Ovary (tissue), 9 donors: ENCODE results near the gene MED22. TPM values are rescaled to one million over a fixed set of nuclear protein-coding genes. Genes with fewer than 3 reads are reported as not detected.

ENCODE experiments used
- DNase-seq, 5 donors: peaks; one replicate each; pipeline ENCODE4 v3.0.0-alpha.2; 2019 to 2020
- H3K27ac ChIP-seq, 2 donors: fragments of 200-600 bp; one replicate each; pipeline versions ENCODE4 v1.5.1 to v1.8.0; 2019 to 2022
- H3K27me3 ChIP-seq: fragments of 200-600 bp; one replicate; pipeline ENCODE4 v1.8.0; 2022
- H3K36me3 ChIP-seq: fragments of 200-600 bp; sonication (generic); one replicate; pipeline ENCODE4 v1.5.1; 2019
- H3K4me1 ChIP-seq: one replicate; pipeline ENCODE4 v1.8.1; 2013; ENCODE audit warnings: mild to moderate bottlenecking, moderate library complexity; ENCODE audit not compliant: insufficient read depth
- H3K4me3 ChIP-seq: fragments of 200-600 bp; sonication (generic); one replicate; pipeline ENCODE4 v1.5.1; 2017
- H3K9me3 ChIP-seq, 2 donors: fragments of 200-600 bp in 1 of 2; sonication (generic) in 1 of 2; one replicate each; pipeline versions ENCODE4 v1.5.1 to v1.8.1; 2013 to 2019; ENCODE audit warnings: mild to moderate bottlenecking in 1 of 2, moderate library complexity in 1 of 2
- CTCF ChIP-seq, 3 donors: fragments of 450-650 bp in 2 of 3; fragments of 200-600 bp in 1 of 3; IDR thresholded peaks; one replicate each; pipeline versions ENCODE4 v1.5.1 to v1.8.0; 2016 to 2022; ENCODE audit warnings: antibody characterized with exemption in 3 of 3, mild to moderate bottlenecking in 1 of 3
- EP300 ChIP-seq: sonication (generic); formaldehyde crosslinking; IDR thresholded peaks from one replicate; pipeline ENCODE4 v1.6.1; 2017; ENCODE audit warnings: antibody characterized with exemption
- POLR2A ChIP-seq: fragments of 450-650 bp; IDR thresholded peaks from one replicate; pipeline ENCODE4 v1.6.1; 2017; ENCODE audit warnings: antibody characterized with exemption, mild to moderate bottlenecking, moderate library complexity
- WGBS, 3 donors: extraction: QIAGEN DNeasy Blood & Tissue Kit in 1 of 3; methylation state at CpG; one replicate each; pipeline versions ENCODE4 v1.1.5 to v1.1.7; 2013 to 2017; 5-methylcytosine and 5-hydroxymethylcytosine counted together
- intact Hi-C, 4 donors: fragments of 100-400 bp; cut with DNase I; formaldehyde crosslinking; loops; one replicate each; pipeline versions ENCODE4 v1.11.0 to v1.15.1; 2022 to 2023
- polyA plus RNA-seq, 2 donors: library from polyadenylated mRNA; stranded (reverse); fragments of 200-250 nt in 1 of 2; fragments of 350-450 nt in 1 of 2; fragmentation: Illumina TruSeq in 1 of 2; extraction: RNeasy Lipid Tissue Mini Kit (QIAGEN cat#74804) in 1 of 2; gene quantifications; one replicate each; pipeline ENCODE4 v1.2.3, GENCODE V29; 2013 to 2014
- total RNA-seq, 7 donors: library from RNA; depleted of rRNA in 2 of 7; stranded (reverse); fragments of >200 nt in 2 of 7; fragmentation: NEBNext Ultra II Directional in 3 of 7; extraction: Animal tissue kit (Norgen Biotek cat#: 25700) in 3 of 7; gene quantifications; one replicate each; pipeline versions ENCODE4 v1.1.0 to v1.2.4, GENCODE V29; 2016 to 2023
- donor health status: DM: no; HTN: no; CAD: no; lungs with moderate emphysema.
- donor health status: DM: no; HTN: no; CAD: no.
- donor health status: Bipolar disorder and iron deficiency.
- donor health status: DM: yes; HTN: yes; CAD: no.
- donor health status: DM: no; HTN: no; CAD: no.
- donor health status: DM: yes; HTN: yes; CAD: no.

MED22 gene
- total and polyA plus RNA-seq, 9 donors = 8.3 to 43.8 (median 27.3) TPM

- H3K27ac ChIP-seq = no peak overlapping the region
- 89 to 97% (median 93%) methylated on average over 4 of the region's 4 CpGs for WGBS, 3 donors
- no peaks in the 10 kb centered on the region for H3K36me3 ChIP-seq
- no peaks in the 10 kb centered on the region for H3K4me1 ChIP-seq
- no peaks in the 10 kb centered on the region for H3K27me3 ChIP-seq
- intact Hi-C loops = no loop called here
- H3K4me3 ChIP-seq = no peak overlapping the region
- no peaks in the 10 kb centered on the region for H3K9me3 ChIP-seq
- no peak for DNase-seq
- TF ChIP-seq CTCF (IDR thresholded peaks at IDR 0.05) = no peak
- TF ChIP-seq POLR2A = no peak
- no peak for TF ChIP-seq EP300
Observed at GRCh38 chr9:133382507-133383141, 34.7 kb upstream of the MED22 start.

GRCh38 chr9:133380734-133381133, 32.8 kb upstream of the MED22 start:
- Histone ChIP-seq H3K27me3 (no peaks in the 10 kb centered on the region), H3K4me1 (no peaks in the 10 kb centered on the region), H3K4me3 (no peak overlapping the region), H3K9me3 (no peaks in the 10 kb centered on the region), H3K36me3 (no peaks in the 10 kb centered on the region), H3K27ac (no peak overlapping the region)
- intact Hi-C loops = no loop called here
- 67 to 72% (median 70%) methylated on average over 4 of the region's 4 CpGs for WGBS, 3 donors
- no peak for DNase-seq
- TF ChIP-seq POLR2A (no peak), EP300 (no peak), CTCF (IDR thresholded peaks at IDR 0.05) (no peak)

DNA sequence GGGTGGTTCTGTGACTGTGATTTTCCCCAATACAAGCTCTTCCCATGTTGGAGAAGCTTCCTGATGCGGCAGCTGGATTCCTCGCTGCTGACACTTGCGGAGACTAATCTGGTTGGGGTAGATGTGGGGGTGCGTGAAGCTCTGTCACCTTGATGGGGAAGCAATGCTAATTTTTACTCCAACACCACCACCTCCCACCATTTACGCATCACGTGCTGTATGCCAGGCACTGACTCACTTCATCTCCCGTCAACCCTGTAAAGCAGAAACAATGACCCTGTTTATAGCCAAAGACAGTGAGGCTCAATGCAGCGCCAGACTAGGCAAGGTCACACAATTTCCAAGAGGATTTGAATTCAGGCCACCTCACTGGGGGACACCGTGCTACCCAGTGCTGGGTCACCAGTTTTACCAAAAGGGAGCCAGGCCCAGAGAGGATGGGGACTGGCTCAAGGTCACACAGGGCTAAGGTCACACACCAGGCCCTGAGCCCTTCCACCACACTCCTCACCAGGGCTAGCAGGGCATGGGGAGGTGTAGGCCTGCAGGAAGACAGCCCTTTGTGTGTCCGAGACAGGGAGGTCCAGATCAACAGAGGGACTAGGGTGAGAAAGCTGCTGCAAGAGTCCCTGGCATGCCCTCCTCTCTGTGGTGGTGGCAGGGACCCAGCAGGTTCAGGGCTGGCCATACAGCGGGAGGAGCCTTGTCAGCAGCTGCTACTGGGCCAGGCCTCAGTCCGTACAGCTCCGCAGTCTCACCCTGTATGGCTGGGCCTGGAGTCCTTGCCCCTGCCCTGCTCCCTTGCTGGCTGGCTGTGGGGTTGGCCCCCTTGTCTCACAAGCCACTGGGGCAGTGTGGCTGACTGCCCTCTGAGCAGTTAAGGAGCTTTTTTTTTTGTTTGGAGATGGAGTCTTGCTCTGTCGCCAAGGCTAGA, 31.5 kb upstream of the MED22 start:
- no peaks in the 10 kb centered on the region for H3K36me3 ChIP-seq
- H3K27ac ChIP-seq = no peak overlapping the region
- no peak overlapping the region for H3K4me3 ChIP-seq
- intact Hi-C loops = no loop called here
- DNase-seq = no peak
- H3K4me1 ChIP-seq = no peaks in the 10 kb centered on the region
- 91 to 93% (median 92%) methylated on average over 13 to 14 of the region's 14 CpGs for WGBS, 3 donors
- no peaks in the 10 kb centered on the region for H3K9me3 ChIP-seq
- TF ChIP-seq EP300 (no peak), CTCF (IDR thresholded peaks at IDR 0.05) (no peak), POLR2A (no peak)
- H3K27me3 ChIP-seq = no peaks in the 10 kb centered on the region

GRCh38 chr9:133378408-133378962, 30.6 kb upstream of the MED22 start:
- Histone ChIP-seq H3K27ac (no peak overlapping the region), H3K4me1 (no peaks in the 10 kb centered on the region), H3K36me3 (no peaks in the 10 kb centered on the region), H3K9me3 (no peaks in the 10 kb centered on the region), H3K27me3 (no peaks in the 10 kb centered on the region), H3K4me3 (no peak overlapping the region)
- no peak for DNase-seq
- WGBS, 3 donors = 80 to 92% (median 84%) methylated on average over 1 of the region's 1 CpG
- intact Hi-C loops = no loop called here
- TF ChIP-seq CTCF (IDR thresholded peaks at IDR 0.05) (no peak), EP300 (no peak), POLR2A (no peak)
